Esophagus muscularis mucosa (tissue), 4 donors: ENCODE data around the gene HS1BP3. TPM values are rescaled to one million over a fixed set of nuclear protein-coding genes. Genes with fewer than 3 reads are reported as not detected.
A peak's percentile ranks its signal among the peaks of the same experiment; 100 is the strongest.

Experiments used
- DNase-seq: peaks from one replicate; pipeline ENCODE4 v3.0.0-alpha.2; 2017; ENCODE audit errors: extremely low spot score
- H3K27ac ChIP-seq, 4 donors: fragments of 200-600 bp; sonication (generic); replicated peaks in 1 of 4; 1 replicate in 3 of 4; 2 replicates in 1 of 4; pipeline ENCODE4 v1.5.1; 2016 to 2019; ENCODE audit warnings: mild to moderate bottlenecking in 1 of 4
- H3K27me3 ChIP-seq, 4 donors: fragments of 200-600 bp; sonication (generic); one replicate each; pipeline versions ENCODE4 v1.5.1 to v1.6.0; 2016 to 2019
- H3K36me3 ChIP-seq, 4 donors: fragments of 200-600 bp; sonication (generic); one replicate each; pipeline ENCODE4 v1.5.1; 2016 to 2019
- H3K4me1 ChIP-seq, 4 donors: fragments of 200-600 bp; sonication (generic); one replicate each; pipeline ENCODE4 v1.5.1; 2016 to 2019
- H3K4me3 ChIP-seq, 4 donors: fragments of 200-600 bp; sonication (generic); 1 replicate in 2 of 4; 2 replicates in 2 of 4; pipeline ENCODE4 v1.5.1; 2016 to 2019; ENCODE audit warnings: mild to moderate bottlenecking in 4 of 4, moderate library complexity in 1 of 4
- H3K9me3 ChIP-seq, 4 donors: fragments of 200-600 bp; sonication (generic); 1 replicate in 3 of 4; 2 replicates in 1 of 4; pipeline ENCODE4 v1.5.1; 2016 to 2019
- EP300 ChIP-seq: sonication (generic); formaldehyde crosslinking; IDR thresholded peaks from one replicate; pipeline ENCODE4 v1.6.1; 2017; ENCODE audit warnings: antibody characterized with exemption
- POLR2A ChIP-seq: fragments of 450-650 bp; IDR thresholded peaks from one replicate; pipeline ENCODE4 v1.6.1; 2017; ENCODE audit warnings: antibody characterized with exemption, moderate library complexity, mild to moderate bottlenecking, low read depth
- POLR2AphosphoS5 ChIP-seq, 2 donors: sonication (generic); formaldehyde crosslinking; IDR thresholded peaks; one replicate each; pipeline ENCODE4 v1.6.1; 2017; ENCODE audit warnings: antibody characterized with exemption in 2 of 2
- WGBS: methylation state at CpG from one replicate; pipeline ENCODE4 v1.1.5; 2018; 5-methylcytosine and 5-hydroxymethylcytosine counted together
- intact Hi-C: fragments of 100-400 bp; cut with DNase I; formaldehyde crosslinking; loops from one replicate; pipeline ENCODE4 v1.15.1; 2023
- total RNA-seq, 4 donors: library from RNA; depleted of rRNA; stranded (reverse); fragments of >200 nt; gene quantifications; one replicate each; pipeline versions ENCODE4 v1.1.0 to v1.2.1, GENCODE V29; 2016
- TF ChIP-seq, protein P1 (sequence below), 3 experiments: fragments of 200-600 bp in 2 of 3; fragments of 450-650 bp in 1 of 3; sonication (generic) in 2 of 3; IDR thresholded peaks; one replicate each; pipeline ENCODE4 v1.5.1; 2017 to 2019; ENCODE audit warnings: antibody characterized with exemption in 3 of 3, mild to moderate bottlenecking in 2 of 3, moderate library complexity in 1 of 3

The HS1BP3 gene
- total RNA-seq, 4 donors from 2014 or later, result 42.6 to 95.6 (median 60.0) TPM

DNA sequence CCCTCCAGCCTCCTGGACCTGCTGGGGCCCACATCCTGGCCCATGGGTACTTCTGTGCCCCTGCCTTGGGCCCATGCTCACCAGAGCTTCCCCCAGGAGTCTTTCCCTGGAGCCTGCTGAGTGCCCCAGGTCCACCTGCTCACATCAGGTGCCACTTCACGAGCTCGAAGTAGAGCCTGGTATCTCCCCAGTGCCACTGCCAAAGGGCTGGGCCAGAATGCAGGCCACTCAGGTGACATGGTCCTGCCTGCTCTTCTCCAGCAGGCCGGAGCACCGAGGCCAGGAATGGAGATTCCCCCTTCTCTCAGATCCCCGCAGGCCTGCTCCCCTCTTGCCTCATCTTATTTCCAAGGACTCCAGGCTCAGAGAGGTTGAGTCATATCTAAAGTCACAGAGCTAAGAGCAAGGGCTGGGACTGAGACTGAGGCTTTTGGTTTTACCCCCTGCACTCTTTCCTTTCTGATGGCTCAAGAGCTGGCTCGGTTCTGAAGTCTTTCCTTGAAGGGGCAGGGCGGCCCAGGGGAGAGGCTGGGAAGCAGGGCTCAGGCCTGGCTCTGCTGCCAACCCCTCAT is 79.2 kb downstream of the HS1BP3 start:
- intact Hi-C loops, result no loop called here

DNA sequence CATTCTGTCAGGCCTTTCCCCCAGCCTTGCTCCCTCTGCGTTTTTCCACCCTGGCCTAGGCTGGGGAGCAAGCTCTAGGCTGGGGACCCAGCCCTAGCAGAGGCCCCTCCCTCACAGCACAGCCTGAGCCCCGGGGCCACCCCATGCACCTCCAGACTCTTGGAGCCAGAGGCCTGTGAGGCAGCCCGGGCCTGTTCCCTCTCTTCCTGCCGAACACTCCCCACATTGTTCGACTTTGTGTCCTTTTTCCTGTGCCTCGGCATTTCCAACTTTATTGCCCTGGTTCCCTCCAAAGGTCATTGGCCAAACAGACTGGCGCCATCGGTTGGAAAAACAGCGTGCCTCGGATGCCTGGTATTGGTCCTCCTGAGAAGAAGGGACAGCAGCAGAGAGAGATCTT is 79.7 kb downstream of the HS1BP3 start:
- intact Hi-C loops, result no loop called here
- Histone ChIP-seq H3K27me3 (no peaks in the 10 kb centered on the region), H3K9me3 (no peaks in the 10 kb centered on the region), H3K4me1 (peaks cover 82 to 85% (median 82%) of the 10 kb centered on the region in 4 donors), H3K4me3 (no peak overlapping the region), H3K27ac (peak overlapping the region; percentile 47 to 64 (median 54)), H3K36me3 (no peaks in the 10 kb centered on the region)
- DNase-seq, result no peak
- TF ChIP-seq POLR2AphosphoS5 (IDR thresholded peaks at IDR 0.05) (no peak), EP300 (no peak), POLR2A (no peak)
- TF ChIP-seq, protein P1, sequence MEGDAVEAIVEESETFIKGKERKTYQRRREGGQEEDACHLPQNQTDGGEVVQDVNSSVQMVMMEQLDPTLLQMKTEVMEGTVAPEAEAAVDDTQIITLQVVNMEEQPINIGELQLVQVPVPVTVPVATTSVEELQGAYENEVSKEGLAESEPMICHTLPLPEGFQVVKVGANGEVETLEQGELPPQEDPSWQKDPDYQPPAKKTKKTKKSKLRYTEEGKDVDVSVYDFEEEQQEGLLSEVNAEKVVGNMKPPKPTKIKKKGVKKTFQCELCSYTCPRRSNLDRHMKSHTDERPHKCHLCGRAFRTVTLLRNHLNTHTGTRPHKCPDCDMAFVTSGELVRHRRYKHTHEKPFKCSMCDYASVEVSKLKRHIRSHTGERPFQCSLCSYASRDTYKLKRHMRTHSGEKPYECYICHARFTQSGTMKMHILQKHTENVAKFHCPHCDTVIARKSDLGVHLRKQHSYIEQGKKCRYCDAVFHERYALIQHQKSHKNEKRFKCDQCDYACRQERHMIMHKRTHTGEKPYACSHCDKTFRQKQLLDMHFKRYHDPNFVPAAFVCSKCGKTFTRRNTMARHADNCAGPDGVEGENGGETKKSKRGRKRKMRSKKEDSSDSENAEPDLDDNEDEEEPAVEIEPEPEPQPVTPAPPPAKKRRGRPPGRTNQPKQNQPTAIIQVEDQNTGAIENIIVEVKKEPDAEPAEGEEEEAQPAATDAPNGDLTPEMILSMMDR (IDR thresholded peaks at IDR 0.05), result no peak
- 72% methylated on average over 10 of the region's 10 CpGs for WGBS

More for the DNA sequence above, 79.2 kb downstream of the HS1BP3 start:
- peaks cover 83 to 90% (median 86%) of the 10 kb centered on the region in 4 donors for H3K4me1 ChIP-seq
- no peak for DNase-seq
- H3K9me3 ChIP-seq, result no peaks in the 10 kb centered on the region
- no peaks in the 10 kb centered on the region for H3K27me3 ChIP-seq
- WGBS, result 95% methylated on average over 7 of the region's 7 CpGs
- no peaks in the 10 kb centered on the region for H3K36me3 ChIP-seq
- H3K27ac ChIP-seq, result peak overlapping the region; percentile 47 to 64 (median 54)
- H3K4me3 ChIP-seq, result no peak overlapping the region
- no peak for TF ChIP-seq POLR2AphosphoS5 (IDR thresholded peaks at IDR 0.05)
- TF ChIP-seq POLR2A, result no peak
- TF ChIP-seq, protein P1 (IDR thresholded peaks at IDR 0.05), result no peak
- no peak for TF ChIP-seq EP300

DNA sequence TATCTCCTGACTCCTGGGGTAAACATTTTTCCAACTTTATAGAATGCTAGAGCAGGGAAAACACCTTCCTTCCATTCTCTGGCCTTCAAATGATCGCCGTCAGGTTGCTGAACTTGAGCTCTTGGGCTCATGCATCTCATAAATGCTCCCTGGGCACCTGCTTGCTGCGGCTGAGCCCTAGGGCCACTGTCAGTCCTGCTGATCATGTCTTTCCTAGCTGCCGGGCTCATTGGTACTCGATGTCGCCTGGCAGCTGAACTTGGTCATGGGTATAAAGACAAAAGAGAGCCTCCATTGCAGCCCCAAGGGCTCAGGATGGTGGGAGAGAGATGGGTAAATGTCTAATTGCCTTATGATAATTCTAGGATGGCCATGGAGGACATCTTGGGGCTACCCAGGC is 80.6 kb downstream of the HS1BP3 start:
- H3K27ac ChIP-seq, result peak overlapping the region; percentile 60 to 66 (median 64)
- WGBS, result 93% methylated on average over 6 of the region's 6 CpGs
- TF ChIP-seq POLR2AphosphoS5 (IDR thresholded peaks at IDR 0.05) (no peak), POLR2A (no peak), EP300 (no peak)
- TF ChIP-seq, protein P1 (IDR thresholded peaks at IDR 0.05), result no peak
- H3K4me1 ChIP-seq, result peaks cover 78 to 82% (median 82%) of the 10 kb centered on the region in 4 donors
- no peaks in the 10 kb centered on the region for H3K27me3 ChIP-seq
- intact Hi-C loops, result no loop called here
- no peak overlapping the region for H3K4me3 ChIP-seq
- no peaks in the 10 kb centered on the region for H3K9me3 ChIP-seq
- no peaks in the 10 kb centered on the region for H3K36me3 ChIP-seq
- no peak for DNase-seq

DNA sequence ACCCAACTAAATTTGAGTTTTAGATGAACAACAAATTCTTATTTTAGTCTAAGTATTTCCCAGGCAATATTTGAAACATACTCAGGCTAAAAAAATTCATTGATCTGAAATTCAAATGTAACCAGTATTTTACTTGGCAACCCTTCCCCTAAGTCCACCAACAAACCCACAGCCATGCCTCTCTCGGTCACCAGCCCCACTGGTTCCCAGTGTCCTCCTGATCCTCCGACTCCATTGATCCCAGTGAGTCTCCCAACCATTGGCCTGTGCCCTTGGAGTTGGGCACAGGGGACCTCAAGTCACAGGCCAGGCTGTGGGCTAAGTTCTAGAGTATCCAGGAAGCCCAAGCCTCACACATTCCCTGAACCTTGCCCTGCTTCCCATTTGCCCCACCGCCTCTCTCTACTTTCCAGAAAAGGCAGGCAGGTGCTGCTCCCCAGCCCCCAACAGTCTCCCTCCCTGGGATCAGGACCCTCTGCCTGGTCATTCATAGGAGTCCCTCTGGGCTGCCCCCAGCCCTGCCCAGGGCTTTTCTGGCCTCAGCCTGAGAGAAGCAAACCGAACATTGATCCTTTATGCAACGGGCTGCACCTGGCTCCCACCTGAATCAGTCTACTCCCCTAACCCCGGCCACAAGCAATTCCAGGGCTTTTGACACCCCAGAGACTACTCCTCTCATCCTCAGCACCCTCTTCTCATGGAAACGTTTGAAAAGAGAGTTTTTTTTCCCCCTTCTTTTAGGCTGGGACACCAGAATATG is 81.3 kb downstream of the HS1BP3 start:
- 71% methylated on average over 7 of the region's 7 CpGs for WGBS
- no peak overlapping the region for H3K4me3 ChIP-seq
- no peaks in the 10 kb centered on the region for H3K36me3 ChIP-seq
- H3K4me1 ChIP-seq, result peaks cover 74 to 77% (median 76%) of the 10 kb centered on the region in 4 donors
- H3K9me3 ChIP-seq, result no peaks in the 10 kb centered on the region
- H3K27me3 ChIP-seq, result no peaks in the 10 kb centered on the region
- TF ChIP-seq POLR2AphosphoS5 (IDR thresholded peaks at IDR 0.05) (no peak), EP300 (no peak), POLR2A (no peak)
- TF ChIP-seq, protein P1 (IDR thresholded peaks at IDR 0.05), result no peak
- intact Hi-C loops, result no loop called here
- H3K27ac ChIP-seq, result peak overlapping the region; percentile 60 to 66 (median 64)
- no peak for DNase-seq
